Type B pancreatic cell (in vitro differentiated cells): ENCODE results near the gene AHCYL2. TPM values are rescaled to one million over a fixed set of nuclear protein-coding genes. Genes with fewer than 3 reads are reported as not detected.
"Not testable (repeated sequence)": the region's sequence is repeated elsewhere in the genome, so short reads cannot be mapped to it uniquely, and the experiment has no call there.

ENCODE experiments used
- DNase-seq: peaks from one replicate; pipeline ENCODE4 v3.0.0; 2021; ENCODE audit warnings: mixed read lengths; ENCODE audit not compliant: unreplicated experiment; ENCODE audit errors: extremely low spot score
- H3K27ac Mint-ChIP-seq: 2 replicates; pipeline ENCODE4 v1.8.0; 2021; ENCODE audit warnings: mild to moderate bottlenecking, mixed read lengths
- H3K27me3 Mint-ChIP-seq: 2 replicates; pipeline ENCODE4 v1.8.0; 2021; ENCODE audit warnings: mixed read lengths
- H3K36me3 Mint-ChIP-seq: 2 replicates; pipeline ENCODE4 v1.8.0; 2021; ENCODE audit warnings: mixed read lengths
- H3K4me1 Mint-ChIP-seq: one replicate; pipeline ENCODE4 v1.8.0; 2021; ENCODE audit warnings: mixed read lengths; ENCODE audit not compliant: unreplicated experiment
- H3K4me3 Mint-ChIP-seq: 2 replicates; pipeline ENCODE4 v1.8.0; 2021; ENCODE audit warnings: mild to moderate bottlenecking, mixed read lengths
- H3K9me3 Mint-ChIP-seq: 2 replicates; pipeline ENCODE4 v1.8.0; 2021; ENCODE audit warnings: mixed read lengths
- CTCF ChIP-seq: fragments of 200-600 bp; sonication (generic); conservative IDR thresholded peaks from 2 replicates; pipeline ENCODE4 v1.5.0; 2021; ENCODE audit warnings: antibody characterized with exemption, mild to moderate bottlenecking
- total RNA-seq: library from RNA; stranded (reverse); gene quantifications from 2 replicates; pipeline ENCODE4 v1.2.1, GENCODE V29; 2021; ENCODE audit warnings: low replicate concordance

The AHCYL2 gene
- total RNA-seq, 1 donor from 2014 or later: 27.8 TPM

DNA sequence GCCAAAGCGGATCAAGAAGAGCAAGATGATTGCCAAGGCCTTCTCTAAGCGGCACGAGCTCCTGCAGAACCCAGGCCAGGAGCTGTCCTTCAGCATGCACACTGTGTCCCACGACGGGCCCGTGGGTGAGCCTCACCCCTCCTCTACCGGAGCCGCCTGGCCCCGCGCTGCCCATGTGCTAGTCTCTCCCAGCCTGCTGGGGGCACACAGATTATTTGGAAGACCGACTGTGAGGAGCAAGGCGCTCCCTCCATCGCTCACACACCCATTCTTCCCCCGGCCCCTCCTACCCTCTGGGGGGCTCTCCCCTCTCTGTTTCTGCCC is 13.9 kb upstream of the AHCYL2 start:
- no peak for DNase-seq
- Mint-ChIP-seq H3K36me3 (peaks cover 9% of the 10 kb centered on the region), H3K4me1 (peaks cover 5% of the 10 kb centered on the region), H3K4me3 (no peak overlapping the region), H3K27ac (no peak overlapping the region), H3K9me3 (no peaks in the 10 kb centered on the region), H3K27me3 (no peaks in the 10 kb centered on the region)
- TF ChIP-seq CTCF: no peak

DNA sequence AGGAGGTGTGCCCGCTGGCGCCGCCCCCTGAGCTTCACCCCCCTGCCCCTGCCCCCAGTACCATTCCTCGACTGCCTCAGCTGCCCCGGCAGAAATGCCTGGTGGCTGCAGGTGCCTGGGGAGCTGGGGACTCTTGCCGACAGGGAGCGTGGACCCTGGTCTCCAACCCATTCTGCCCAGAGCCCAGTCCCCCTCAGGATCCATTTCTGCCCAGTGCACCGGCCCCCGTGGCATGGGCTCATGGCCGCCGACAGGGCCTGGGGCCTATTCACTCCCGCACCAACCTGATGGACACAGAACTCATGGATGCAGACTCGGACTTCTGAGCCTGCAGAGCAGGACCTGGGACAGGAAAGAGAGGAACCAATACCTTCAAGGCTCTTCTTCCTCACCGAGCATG is 12.7 kb upstream of the AHCYL2 start:
- DNase-seq: no peak
- Mint-ChIP-seq H3K36me3 (peaks cover 9% of the 10 kb centered on the region), H3K9me3 (no peaks in the 10 kb centered on the region), H3K4me1 (peaks cover 5% of the 10 kb centered on the region), H3K27me3 (no peaks in the 10 kb centered on the region), H3K4me3 (no peak overlapping the region), H3K27ac (no peak overlapping the region)
- TF ChIP-seq CTCF: no peak

DNA sequence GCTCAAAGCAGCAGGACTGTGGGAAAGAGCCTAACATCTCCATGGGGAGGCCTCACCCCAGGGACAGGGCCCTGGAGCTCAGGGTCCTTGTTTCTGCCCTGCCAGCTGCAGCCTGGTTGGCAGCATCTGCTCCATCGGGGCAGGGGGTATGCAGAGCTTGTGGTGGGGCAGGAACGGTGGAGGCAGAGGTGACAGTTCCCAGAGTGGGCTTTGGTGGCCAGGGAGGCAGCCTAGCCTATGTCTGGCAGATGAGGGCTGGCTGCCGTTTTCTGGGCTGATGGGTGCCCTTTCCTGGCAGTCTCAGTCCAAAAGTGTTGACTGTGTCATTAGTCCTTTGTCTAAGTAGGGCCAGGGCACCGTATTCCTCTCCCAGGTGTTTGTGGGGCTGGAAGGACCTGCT is 12.2 kb upstream of the AHCYL2 start:
- H3K27ac Mint-ChIP-seq: no peak overlapping the region
- peaks cover 5% of the 10 kb centered on the region for H3K4me1 Mint-ChIP-seq
- H3K9me3 Mint-ChIP-seq: no peaks in the 10 kb centered on the region
- no peak for DNase-seq
- H3K4me3 Mint-ChIP-seq: no peak overlapping the region
- H3K36me3 Mint-ChIP-seq: peaks cover 9% of the 10 kb centered on the region
- no peaks in the 10 kb centered on the region for H3K27me3 Mint-ChIP-seq
- TF ChIP-seq CTCF: no peak

GRCh38 chr7:129213828-129214227 is 11.0 kb upstream of the AHCYL2 start:
- DNase-seq: no peak
- Mint-ChIP-seq H3K27ac (peak overlapping the region; percentile 66), H3K4me3 (no peak overlapping the region)

DNA sequence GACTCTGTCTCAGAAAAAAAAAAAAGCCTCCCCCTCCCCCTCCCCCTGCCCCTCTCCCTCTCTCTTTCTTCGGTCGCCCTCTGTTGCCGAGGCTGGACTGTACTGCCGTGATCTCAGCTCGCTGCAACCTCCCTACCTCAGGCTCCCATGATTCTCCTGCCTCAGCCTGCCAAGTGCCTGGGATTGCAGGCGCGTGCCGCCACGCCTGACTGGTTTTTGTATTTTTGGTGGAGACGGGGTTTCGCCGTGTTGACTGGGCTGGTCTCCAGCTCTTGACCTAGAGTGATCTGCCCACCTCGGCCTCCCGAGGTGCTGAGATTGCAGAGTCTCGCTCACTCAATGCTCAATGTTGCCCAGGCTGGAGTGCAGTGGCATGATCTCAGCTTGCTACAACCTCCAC is 9.1 kb upstream of the AHCYL2 start:
- not testable (repeated sequence) for H3K36me3 Mint-ChIP-seq, H3K27ac Mint-ChIP-seq, H3K4me3 Mint-ChIP-seq, H3K4me1 Mint-ChIP-seq, H3K27me3 Mint-ChIP-seq, DNase-seq, H3K9me3 Mint-ChIP-seq

More at GRCh38 chr7:129213828-129214227, 11.0 kb upstream of the AHCYL2 start:
- Mint-ChIP-seq H3K9me3 (no peaks in the 10 kb centered on the region), H3K27me3 (no peaks in the 10 kb centered on the region), H3K36me3 (peaks cover 9% of the 10 kb centered on the region), H3K4me1 (peaks cover 5% of the 10 kb centered on the region)
- no peak for TF ChIP-seq CTCF

- H3K9me3 Mint-ChIP-seq, H3K27me3 Mint-ChIP-seq, H3K27ac Mint-ChIP-seq, H3K4me1 Mint-ChIP-seq, DNase-seq, H3K36me3 Mint-ChIP-seq, H3K4me3 Mint-ChIP-seq: not testable (repeated sequence)
These were observed 8.6 kb upstream of the AHCYL2 start for GRCh38 chr7:129216101-129216715.

DNA sequence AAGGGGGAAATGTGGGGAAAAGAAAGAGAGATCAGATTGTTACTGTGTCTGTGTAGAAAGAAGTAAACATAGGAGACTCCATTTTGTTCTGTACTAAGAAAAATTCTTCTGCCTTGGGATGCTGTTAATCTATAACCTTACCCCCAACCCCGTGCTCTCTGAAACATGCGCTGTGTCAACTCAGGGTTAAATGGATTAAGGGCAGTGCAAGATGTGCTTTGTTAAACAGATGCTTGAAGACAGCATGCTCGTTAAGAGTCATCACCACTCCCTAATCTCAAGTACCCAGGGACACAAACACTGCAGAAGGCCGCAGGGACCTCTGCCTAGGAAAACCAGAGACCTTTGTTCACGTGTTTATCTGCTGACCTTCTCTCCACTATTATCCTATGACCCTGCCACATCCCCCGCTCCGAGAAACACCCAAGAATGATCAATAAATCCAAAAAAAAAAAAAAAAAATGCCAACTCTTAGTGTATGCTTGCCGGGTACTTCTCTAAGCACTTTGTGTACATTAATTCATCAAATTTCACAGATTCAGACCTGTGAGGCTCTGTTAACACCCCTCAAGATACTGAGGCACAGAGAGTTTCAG is 7.9 kb upstream of the AHCYL2 start:
- H3K4me1 Mint-ChIP-seq, H3K27me3 Mint-ChIP-seq, H3K9me3 Mint-ChIP-seq, H3K4me3 Mint-ChIP-seq, DNase-seq, H3K36me3 Mint-ChIP-seq, H3K27ac Mint-ChIP-seq: not testable (repeated sequence)
